HL-60/S4 treated with retinoic acid at 250 ng/mL for 4 days and 3 days (cell line): ENCODE data around the gene ATP1A2.

Experiments used
- in situ Hi-C: fragments of 300-500 bp; cut with MboI; formaldehyde crosslinking; loops from 2 replicates; pipeline ENCODE4 v1.7.0; 2022; ENCODE audit warnings: low sequenced_read_pairs

Gene ATP1A2

GRCh38 chr1:160084771-160085321 is 30.7 kb upstream of the ATP1A2 start:
- in situ Hi-C loops: no loop called here

GRCh38 chr1:160085686-160086455 is 29.7 kb upstream of the ATP1A2 start:
- in situ Hi-C loops: no loop called here

GRCh38 chr1:160086456-160086892 is 29.1 kb upstream of the ATP1A2 start:
- in situ Hi-C loops: no loop called here

- in situ Hi-C loops: no loop called here
Observed at GRCh38 chr1:160087118-160087662, 28.4 kb upstream of the ATP1A2 start.

- in situ Hi-C loops: no loop called here
Observed at GRCh38 chr1:160089883-160090282, 25.7 kb upstream of the ATP1A2 start.

GRCh38 chr1:160090760-160091159 is 24.8 kb upstream of the ATP1A2 start:
- in situ Hi-C loops: no loop called here

- in situ Hi-C loops: no loop called here
Observed at GRCh38 chr1:160091666-160092223, 23.8 kb upstream of the ATP1A2 start.

- in situ Hi-C loops: no loop called here
Observed at GRCh38 chr1:160092366-160093068, 23.0 kb upstream of the ATP1A2 start.

GRCh38 chr1:160093069-160093395 is 22.5 kb upstream of the ATP1A2 start:
- in situ Hi-C loops: no loop called here

- in situ Hi-C loops: no loop called here
Observed at GRCh38 chr1:160093624-160094290, 21.8 kb upstream of the ATP1A2 start.

- in situ Hi-C loops: no loop called here
Observed at GRCh38 chr1:160094291-160094625, 21.3 kb upstream of the ATP1A2 start.

GRCh38 chr1:160094806-160095205 is 20.8 kb upstream of the ATP1A2 start:
- in situ Hi-C loops: no loop called here

GRCh38 chr1:160095382-160096105 is 20.0 kb upstream of the ATP1A2 start:
- in situ Hi-C loops: no loop called here

GRCh38 chr1:160096274-160097116 is 19.1 kb upstream of the ATP1A2 start:
- in situ Hi-C loops: no loop called here

GRCh38 chr1:160097151-160097910 is 18.2 kb upstream of the ATP1A2 start:
- in situ Hi-C loops: no loop called here

GRCh38 chr1:160097911-160098851 is 17.4 kb upstream of the ATP1A2 start, which contains the start of gene IGSF8:
Gene IGSF8, minus strand, starts transcription at chr1:160098619. Its CDS starts 147 bp downstream, at chr1:160098472.
- in situ Hi-C loops: no loop called here

GRCh38 chr1:160098852-160099561 is 16.6 kb upstream of the ATP1A2 start:
- in situ Hi-C loops: no loop called here
